Heart left ventricle (tissue), 16 donors: ENCODE data around the gene PTPRJ. TPM values are rescaled to one million over a fixed set of nuclear protein-coding genes. Genes with fewer than 3 reads are reported as not detected.

ENCODE experiments used
- ATAC-seq, 4 donors: fragments of 200-7000 bp; cut with Tn5 transposase; one replicate each; pipeline ENCODE4 v1.9.1; 2020 to 2022; ENCODE audit warnings: moderate library complexity in 4 of 4, mild to moderate bottlenecking in 3 of 4, moderate number of reproducible peaks in 1 of 4
- DNase-seq, 5 donors: peaks; one replicate each; pipeline ENCODE4 v3.0.0-alpha.2; 2020
- H3K27ac ChIP-seq, 12 donors: fragments of 200-600 bp; sonication (generic) in 4 of 12; one replicate each; pipeline versions ENCODE4 v1.5.0 to v1.8.0; 2016 to 2022; ENCODE audit warnings: mild to moderate bottlenecking in 2 of 12
- H3K27me3 ChIP-seq, 9 donors: fragments of 200-600 bp; sonication (generic) in 2 of 9; one replicate each; pipeline versions ENCODE4 v1.5.1 to v1.8.0; 2016 to 2022; ENCODE audit warnings: mild to moderate bottlenecking in 3 of 9
- H3K36me3 ChIP-seq, 9 donors: fragments of 200-600 bp; sonication (generic) in 2 of 9; one replicate each; pipeline versions ENCODE4 v1.5.0 to v1.8.0; 2018 to 2022; ENCODE audit warnings: mild to moderate bottlenecking in 2 of 9
- H3K4me1 ChIP-seq, 12 donors: fragments of 200-600 bp; sonication (generic) in 4 of 12; one replicate each; pipeline versions ENCODE4 v1.5.0 to v1.8.0; 2016 to 2022; ENCODE audit warnings: mild to moderate bottlenecking in 3 of 12
- H3K4me3 ChIP-seq, 12 donors: fragments of 200-600 bp; sonication (generic) in 4 of 12; one replicate each; pipeline versions ENCODE4 v1.5.0 to v1.8.0; 2017 to 2022; ENCODE audit warnings: mild to moderate bottlenecking in 9 of 12, moderate library complexity in 4 of 12
- H3K9me3 ChIP-seq, 12 donors: fragments of 200-600 bp; sonication (generic) in 4 of 12; one replicate each; pipeline versions ENCODE4 v1.5.0 to v1.8.0; 2016 to 2022; ENCODE audit warnings: mild to moderate bottlenecking in 1 of 12
- CTCF ChIP-seq, 12 donors: fragments of 200-600 bp; sonication (generic) in 4 of 12; IDR thresholded peaks; one replicate each; pipeline versions ENCODE4 v1.5.0 to v1.8.0; 2018 to 2022; ENCODE audit warnings: antibody characterized with exemption in 12 of 12, mild to moderate bottlenecking in 5 of 12
- POLR2A ChIP-seq, 2 donors: fragments of 450-650 bp; IDR thresholded peaks; one replicate each; pipeline ENCODE4 v1.6.1; 2017; ENCODE audit warnings: antibody characterized with exemption in 2 of 2, mild to moderate bottlenecking in 2 of 2, moderate library complexity in 2 of 2
- WGBS, 4 donors: extraction: QIAGEN DNeasy Blood & Tissue Kit in 2 of 4; methylation state at CpG; one replicate each; pipeline versions ENCODE4 v1.1.5 to v1.1.7; 2013 to 2018; 5-methylcytosine and 5-hydroxymethylcytosine counted together
- intact Hi-C, 10 donors: fragments of 100-400 bp; cut with DNase I; formaldehyde crosslinking; loops; one replicate each; pipeline versions ENCODE4 v1.11.1 to v1.14.2; 2022
- polyA plus RNA-seq, 2 donors: library from polyadenylated mRNA; stranded (reverse); fragments of 200-250 nt; gene quantifications; one replicate each; pipeline ENCODE4 v1.2.3, GENCODE V29; 2013
- total RNA-seq, 9 donors: library from RNA; depleted of rRNA in 2 of 9; stranded (reverse); fragments of >200 nt in 2 of 9; fragmentation: NEBNext Ultra II Directional in 3 of 9; extraction: Animal tissue kit (Norgen Biotek cat#: 25700) in 3 of 9; gene quantifications; one replicate each; pipeline versions ENCODE4 v1.1.0 to v1.2.4, GENCODE V29; 2016 to 2023
- donor health status: ischemic (EF 13 %, LVEDD 7.1; RV severe dilation, severe dysfunction).
- donor health status: healthy with polysubstance abuse.
- donor health status: DM: no; HTN: yes; CAD: no.
- donor health status: DM: no; HTN: no; CAD: no.
- donor health status: ischemic (EF 25% LVEDD 6.9; RV normal size, moderate dysfunction).
- donor health status: ischemic (EF 25% LVEDD 5.7; RV mildly dilated, moderate dysfunction).
- donor health status: healthy.
- donor health status: DM: yes; HTN: yes; CAD: no.
- donor health status: ischemic (EF 35%, LVEDD 5.7; RV mildly dilated, moderate dysfunction).
- donor health status: nonischemic (EF 11% LVEDD 7.7; RV severe dilation, severe dysfunction).
- donor health status: DM: yes; HTN: yes; CAD: no.
- donor health status: PGD.
- donor health status: ischemic (EF 29% LVEDD 5.4; RV normal size, mild dysfunction).
- donor health status: nonischemic (EF 23%, LVEDD 6.1; RV moderate dilation, normal function).

The PTPRJ gene
- total and polyA plus RNA-seq, 11 donors, result 1.2 to 39.0 (median 6.3) TPM

DNA sequence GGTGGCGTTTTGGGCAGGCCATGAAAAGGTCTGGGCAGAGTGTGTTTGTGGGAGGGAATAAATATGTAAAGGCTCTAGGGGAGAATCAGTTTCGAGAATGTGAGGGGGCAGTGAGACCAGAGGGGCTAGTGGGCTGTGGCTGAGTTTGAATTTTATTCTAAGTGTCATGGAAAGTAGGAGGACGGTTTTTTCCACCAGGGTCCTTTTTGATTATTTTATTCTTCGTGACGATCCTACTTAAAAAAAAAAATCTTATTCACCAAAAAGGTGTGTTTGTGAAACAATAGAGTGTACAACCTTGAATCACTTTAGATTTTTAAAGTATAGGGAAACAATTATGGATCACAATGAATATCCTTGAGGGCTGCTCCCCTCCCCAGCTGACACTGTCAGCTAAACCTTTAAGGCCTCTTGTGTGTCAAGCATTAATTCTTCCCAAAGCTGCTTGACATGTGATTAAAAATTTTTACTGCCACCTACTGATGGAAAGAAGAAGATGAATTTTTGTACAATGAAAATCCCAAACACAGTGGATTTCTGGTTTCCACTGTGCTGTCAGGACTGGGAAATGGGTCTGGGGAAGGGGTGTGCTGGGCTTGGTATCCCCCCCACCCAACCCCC, 128.8 kb downstream of the PTPRJ start:
- peaks cover 0 to 62% (median 15%) of the 10 kb centered on the region in 12 donors for H3K4me1 ChIP-seq
- peak overlapping the region in 1 of 12 donors; percentile 66 for H3K27ac ChIP-seq
- H3K27me3 ChIP-seq, result no peaks in the 10 kb centered on the region
- peak overlapping the region in 7 of 12 donors; percentile 4 to 42 (median 30) for H3K4me3 ChIP-seq
- 75 to 85% (median 83%) methylated on average over 5 of the region's 5 CpGs for WGBS, 4 donors
- intact Hi-C loops, result loop anchor here in 7 of 10 donors (1.0 to 10.0 kb wide), 7 partner anchors 64 to 264 kb away; partner anchors contain the start of genes PTPRJ (in 3 of the 7) and NUP160 (in 1 of the 7)
- ATAC-seq (peak in 2 of 4 donors; percentile 38 to 57), DNase-seq (no peak)
- peaks cover 0 to 2% (median 0%) of the 10 kb centered on the region in 12 donors for H3K9me3 ChIP-seq
- TF ChIP-seq CTCF (IDR thresholded peaks at IDR 0.05) (peak in 6 of 12 donors; percentile 24 to 52 (median 44)), POLR2A (IDR thresholded peaks at IDR 0.05) (no peak)
- H3K36me3 ChIP-seq, result peaks cover 0 to 11% (median 0%) of the 10 kb centered on the region in 9 donors

- no peak for ATAC-seq
- DNase-seq, result no peak
- WGBS, 4 donors, result 62 to 69% (median 63%) methylated on average over 2 of the region's 2 CpGs
- no peak overlapping the region for H3K4me3 ChIP-seq
- H3K4me1 ChIP-seq, result peaks cover 0 to 51% (median 8%) of the 10 kb centered on the region in 12 donors
- peaks cover 0 to 15% (median 11%) of the 10 kb centered on the region in 12 donors for H3K9me3 ChIP-seq
- peaks cover 0 to 16% (median 0%) of the 10 kb centered on the region in 9 donors for H3K36me3 ChIP-seq
- TF ChIP-seq CTCF (IDR thresholded peaks at IDR 0.05), result no peak
- TF ChIP-seq POLR2A (IDR thresholded peaks at IDR 0.05), result no peak
- no peak overlapping the region for H3K27ac ChIP-seq
- intact Hi-C loops, result loop anchor here in 4 of 10 donors (1.0 kb wide), 1 partner anchor 176 kb away; no protein-coding TSS in a partner anchor
- no peaks in the 10 kb centered on the region for H3K27me3 ChIP-seq
Measured at GRCh38 chr11:48110509-48110766, 130.1 kb downstream of the PTPRJ start.

- H3K36me3 ChIP-seq, result peaks cover 0 to 21% (median 0%) of the 10 kb centered on the region in 9 donors
- WGBS, 4 donors, result 49 to 60% (median 59%) methylated on average over 3 of the region's 3 CpGs
- no peak overlapping the region for H3K27ac ChIP-seq
- H3K9me3 ChIP-seq, result peaks cover 0 to 26% (median 13%) of the 10 kb centered on the region in 12 donors
- no peak overlapping the region for H3K4me3 ChIP-seq
- peak in 1 of 4 donors; percentile 48 for ATAC-seq
- intact Hi-C loops, result loop anchor here in 1 of 10 donors (2.0 kb wide), 1 partner anchor 175 kb away; no protein-coding TSS in a partner anchor
- no peaks in the 10 kb centered on the region for H3K27me3 ChIP-seq
- peaks cover 0 to 36% (median 8%) of the 10 kb centered on the region in 12 donors for H3K4me1 ChIP-seq
- no peak for DNase-seq
- no peak for TF ChIP-seq POLR2A (IDR thresholded peaks at IDR 0.05)
- TF ChIP-seq CTCF (IDR thresholded peaks at IDR 0.05), result no peak
Measured at GRCh38 chr11:48111891-48112290, 131.5 kb downstream of the PTPRJ start.

- no peak for DNase-seq
- Histone ChIP-seq H3K4me1 (peaks cover 0 to 8% (median 3%) of the 10 kb centered on the region in 12 donors), H3K27me3 (no peaks in the 10 kb centered on the region), H3K4me3 (no peak overlapping the region), H3K36me3 (peaks cover 0 to 24% (median 0%) of the 10 kb centered on the region in 9 donors), H3K27ac (no peak overlapping the region), H3K9me3 (peaks cover 0 to 26% (median 13%) of the 10 kb centered on the region in 12 donors)
- TF ChIP-seq POLR2A (IDR thresholded peaks at IDR 0.05), result no peak
- TF ChIP-seq CTCF (IDR thresholded peaks at IDR 0.05), result no peak
- ATAC-seq, result no peak
- 82 to 97% (median 85%) methylated on average over 1 of the region's 1 CpG for WGBS, 4 donors
- intact Hi-C loops, result no loop called here
Measured at GRCh38 chr11:48114740-48115139, 134.4 kb downstream of the PTPRJ start.
